ENCODE data around the gene SLIT3. TPM values are rescaled to one million over a fixed set of nuclear protein-coding genes. Genes with fewer than 3 reads are reported as not detected.
A peak's percentile ranks its signal among the peaks of the same experiment; 100 is the strongest.

Gene SLIT3
- total RNA-seq, 1 donor from 2014 or later: 0.22 TPM

- peaks cover 8% of the 10 kb centered on the region for H3K27me3 Mint-ChIP-seq (ENCODE audit: insufficient read depth, low read depth)
- H3K4me1 Mint-ChIP-seq: peaks cover 14% of the 10 kb centered on the region
- peaks cover 9% of the 10 kb centered on the region for H3K4me1 ChIP-seq
- no peak overlapping the region for H3K27ac Mint-ChIP-seq
- no peaks in the 10 kb centered on the region for H3F3A ChIP-seq (ENCODE audit: low read depth)
- no peaks in the 10 kb centered on the region for H3K79me2 ChIP-seq (ENCODE audit: low read depth)
- no peaks in the 10 kb centered on the region for H3K36me3 Mint-ChIP-seq
- no peak for DNase-seq (ENCODE audit: low spot score)
- H2AFZ ChIP-seq (replicated peaks): no peak overlapping the region
- H3K27me3 ChIP-seq: no peaks in the 10 kb centered on the region
- no peaks in the 10 kb centered on the region for H4K20me1 ChIP-seq (ENCODE audit: low read depth)
- H3K4me3 Mint-ChIP-seq: no peak overlapping the region
- H3K36me3 ChIP-seq: no peaks in the 10 kb centered on the region
- H3K9ac ChIP-seq: no peak overlapping the region
- no peaks in the 10 kb centered on the region for H3K9me3 Mint-ChIP-seq
- TF ChIP-seq EZH2phosphoT487 (IDR thresholded peaks at IDR 0.05) (no peak), EZH2 (IDR thresholded peaks at IDR 0.05) (no peak), CTCF (IDR thresholded peaks at IDR 0.05) (no peak)
- no peak overlapping the region for H3K27ac ChIP-seq
- no peaks in the 10 kb centered on the region for H3K9me3 ChIP-seq (ENCODE audit: low read depth)
- no peak overlapping the region for H3K4me2 ChIP-seq
- H3K4me3 ChIP-seq: no peak overlapping the region
Observed at GRCh38 chr5:168755548-168756093, 545.3 kb downstream of the SLIT3 start.

GRCh38 chr5:168753691-168754254 lies 547.2 kb downstream of the SLIT3 start:
- Mint-ChIP-seq H3K27me3 (ENCODE audit: insufficient read depth, low read depth) (peaks cover 8% of the 10 kb centered on the region), H3K36me3 (no peaks in the 10 kb centered on the region)
- TF ChIP-seq EZH2 (IDR thresholded peaks at IDR 0.05) (no peak), EZH2phosphoT487 (IDR thresholded peaks at IDR 0.05) (no peak), CTCF (IDR thresholded peaks at IDR 0.05) (no peak)

DNA sequence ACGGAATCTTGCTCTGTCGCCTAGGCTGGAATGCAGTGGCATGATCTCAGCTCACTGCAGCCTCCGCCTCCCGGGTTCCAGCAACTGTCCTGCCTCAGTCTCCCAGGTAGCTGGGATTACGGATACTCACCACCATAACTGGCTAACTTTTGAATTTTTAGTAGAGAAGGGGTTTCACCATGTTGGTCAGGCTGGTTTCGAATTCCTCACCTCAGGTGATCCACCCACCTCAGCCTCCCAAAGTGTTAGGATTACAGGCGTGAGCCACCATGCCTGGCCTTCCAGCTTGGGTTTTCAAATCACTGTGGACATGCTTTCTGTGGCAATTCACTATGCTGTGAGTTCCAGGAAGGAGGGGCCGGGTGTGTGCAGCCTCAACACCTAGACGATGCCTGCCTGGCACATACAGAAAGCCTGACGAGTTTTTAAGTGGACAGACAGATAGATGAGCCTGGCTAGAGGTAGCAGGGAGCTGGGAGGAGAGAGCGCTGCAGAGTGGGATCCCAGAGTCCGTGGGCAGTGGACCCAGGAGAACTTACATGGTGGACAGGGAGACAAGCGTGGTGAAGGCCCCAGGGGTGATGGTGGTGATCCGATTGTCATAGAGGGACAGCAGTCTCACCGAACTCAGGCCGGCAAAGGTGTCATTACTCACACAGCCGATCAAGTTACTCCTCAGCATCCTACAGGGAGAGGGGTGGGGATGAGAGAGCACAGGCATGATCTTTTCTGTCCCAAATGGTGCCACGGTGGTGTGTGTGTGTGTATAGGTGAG lies 548.3 kb downstream of the SLIT3 start:
- Histone ChIP-seq H3K4me2 (no peak overlapping the region), H4K20me1 (ENCODE audit: low read depth) (no peaks in the 10 kb centered on the region), H3K27me3 (peaks cover 6% of the 10 kb centered on the region), H3K4me3 (no peak overlapping the region), H3F3A (ENCODE audit: low read depth) (no peaks in the 10 kb centered on the region), H3K4me1 (peaks cover 9% of the 10 kb centered on the region), H3K79me2 (ENCODE audit: low read depth) (no peaks in the 10 kb centered on the region), H3K9me3 (ENCODE audit: low read depth) (no peaks in the 10 kb centered on the region), H3K27ac (no peak overlapping the region), H3K9ac (no peak overlapping the region), H3K36me3 (no peaks in the 10 kb centered on the region), H2AFZ (replicated peaks) (no peak overlapping the region)
- no peak for DNase-seq (ENCODE audit: low spot score)
- peak overlapping the region; percentile 53 for H3K27ac Mint-ChIP-seq
- peaks cover 2% of the 10 kb centered on the region for H3K36me3 Mint-ChIP-seq
- H3K27me3 Mint-ChIP-seq (ENCODE audit: insufficient read depth, low read depth): peaks cover 13% of the 10 kb centered on the region
- peaks cover 13% of the 10 kb centered on the region for H3K4me1 Mint-ChIP-seq
- TF ChIP-seq EZH2 (IDR thresholded peaks at IDR 0.05) (no peak), EZH2phosphoT487 (IDR thresholded peaks at IDR 0.05) (no peak), CTCF (IDR thresholded peaks at IDR 0.05) (no peak)
- no peak overlapping the region for H3K4me3 Mint-ChIP-seq
- H3K9me3 Mint-ChIP-seq: no peaks in the 10 kb centered on the region

More at GRCh38 chr5:168753691-168754254, 547.2 kb downstream of the SLIT3 start:
- H4K20me1 ChIP-seq (ENCODE audit: low read depth): no peaks in the 10 kb centered on the region
- no peak overlapping the region for H3K4me3 ChIP-seq
- H3K27ac Mint-ChIP-seq: no peak overlapping the region
- H3K36me3 ChIP-seq: no peaks in the 10 kb centered on the region
- H3F3A ChIP-seq (ENCODE audit: low read depth): no peaks in the 10 kb centered on the region
- no peak for DNase-seq (ENCODE audit: low spot score)
- no peaks in the 10 kb centered on the region for H3K79me2 ChIP-seq (ENCODE audit: low read depth)
- no peaks in the 10 kb centered on the region for H3K27me3 ChIP-seq
- no peaks in the 10 kb centered on the region for H3K9me3 Mint-ChIP-seq
- no peak overlapping the region for H3K4me2 ChIP-seq
- no peak overlapping the region for H3K4me3 Mint-ChIP-seq
- no peak overlapping the region for H2AFZ ChIP-seq (replicated peaks)
- no peaks in the 10 kb centered on the region for H3K9me3 ChIP-seq (ENCODE audit: low read depth)
- no peak overlapping the region for H3K9ac ChIP-seq
- peaks cover 14% of the 10 kb centered on the region for H3K4me1 Mint-ChIP-seq
- peaks cover 9% of the 10 kb centered on the region for H3K4me1 ChIP-seq
- H3K27ac ChIP-seq: no peak overlapping the region
